ENCODE data around the gene BCR.

Gene BCR

DNA sequence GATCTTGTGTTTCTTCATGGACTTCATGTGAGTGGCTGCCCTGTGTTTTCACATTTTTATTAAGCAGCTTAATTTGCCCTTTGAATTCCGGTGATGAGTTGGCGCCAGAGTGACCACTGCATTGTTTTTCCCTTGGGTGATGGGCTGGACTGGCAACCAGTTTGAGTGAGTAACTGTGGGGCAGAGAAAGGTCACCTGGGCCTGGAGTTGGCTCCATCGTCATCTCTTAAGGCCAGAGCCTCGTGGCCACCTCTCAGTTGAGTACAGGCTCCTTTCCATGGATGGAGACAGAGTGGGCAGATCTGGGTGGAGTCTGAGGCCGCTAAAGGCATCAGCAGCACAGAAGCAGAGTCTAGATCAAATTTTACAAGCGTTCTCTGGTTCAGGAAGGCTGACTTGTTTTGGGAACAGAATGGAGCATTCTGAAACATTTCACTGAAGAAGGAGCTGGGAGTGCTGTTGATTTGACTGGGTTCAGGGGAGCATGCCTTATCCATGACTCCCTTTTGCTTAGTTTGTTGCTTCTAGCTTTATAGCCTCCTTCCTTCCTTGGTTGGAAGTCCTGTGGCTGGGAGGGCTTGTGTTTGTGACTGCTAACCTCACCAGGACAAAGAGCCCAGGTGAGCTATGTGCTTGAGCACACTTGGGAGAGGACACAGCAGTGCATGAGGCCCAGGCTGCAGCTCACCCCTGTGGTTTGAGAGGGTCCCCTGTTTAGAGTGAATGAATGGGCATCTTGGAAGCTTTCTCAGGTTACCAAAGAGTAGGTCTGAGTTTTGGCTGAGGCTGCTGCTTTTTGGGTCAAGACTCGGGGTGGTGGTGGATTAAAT lies 7.8 kb downstream of the BCR start:
- H3K4me3 ChIP-seq (ENCODE audit: low read length) = no peak overlapping the region
- DNase-seq (ENCODE audit: low read depth, low spot score) = no peak

DNA sequence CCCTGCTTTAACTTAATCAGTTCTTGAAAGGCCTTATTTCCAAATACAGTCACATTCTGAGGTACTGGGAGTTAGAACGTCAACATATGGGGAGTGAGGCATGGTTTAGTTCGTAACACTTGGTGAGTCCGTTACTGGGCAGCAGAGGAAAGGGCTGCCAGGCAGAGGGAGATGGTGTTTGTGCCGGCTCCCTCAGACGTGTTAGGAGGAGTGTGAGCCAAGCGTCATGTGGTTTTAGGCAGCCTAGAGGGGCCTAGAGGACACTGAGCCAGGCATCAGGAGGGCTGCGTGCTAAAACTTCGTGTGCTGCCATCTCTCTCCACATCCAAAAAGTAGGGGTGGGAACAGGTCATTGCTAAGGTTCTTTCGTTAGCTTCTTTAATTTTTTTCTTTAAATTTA lies 10.2 kb downstream of the BCR start:
- no peak overlapping the region for H3K4me3 ChIP-seq (ENCODE audit: low read length)
- DNase-seq (ENCODE audit: low read depth, low spot score) = no peak

DNA sequence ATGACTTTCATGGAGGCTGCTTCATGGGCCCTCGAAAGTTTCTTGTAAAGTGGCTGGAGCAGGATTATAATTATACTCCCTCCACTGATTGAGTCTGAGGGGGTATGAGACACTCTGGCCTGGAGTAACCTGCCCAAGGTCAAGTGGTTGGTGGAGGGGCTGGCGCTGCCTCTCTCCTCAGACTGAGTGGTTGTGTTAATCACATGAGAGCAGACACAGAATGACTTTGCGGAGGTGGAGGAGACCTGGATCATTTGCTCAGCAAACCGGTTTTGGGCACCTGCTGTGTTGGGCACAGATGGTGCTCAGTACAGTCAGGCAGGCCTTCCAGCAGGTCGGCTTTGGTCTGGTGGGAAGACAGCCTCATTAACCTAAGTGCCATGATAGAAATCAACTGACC lies 11.8 kb downstream of the BCR start:
- DNase-seq (ENCODE audit: low read depth, low spot score) = no peak
- no peak overlapping the region for H3K4me3 ChIP-seq (ENCODE audit: low read length)

DNA sequence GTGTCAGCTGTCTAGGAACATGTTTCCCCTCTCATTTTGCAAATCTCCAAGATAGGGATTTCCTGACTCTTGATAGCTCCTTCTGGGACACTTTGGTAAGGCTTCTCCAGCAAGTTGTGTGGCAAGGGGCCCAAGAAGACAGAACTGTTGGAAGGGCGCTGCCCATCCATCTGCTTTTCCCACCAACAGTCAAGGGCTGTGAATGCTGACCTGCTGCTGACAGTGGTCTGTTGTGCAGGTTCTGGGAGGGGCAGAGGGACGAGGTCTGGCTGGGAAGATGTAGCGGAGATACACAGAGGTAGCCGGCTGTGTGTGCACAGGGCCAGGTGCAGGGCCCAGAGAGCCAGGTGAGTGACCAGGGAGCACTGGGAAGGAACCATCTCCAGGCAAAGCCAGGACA lies 12.2 kb downstream of the BCR start:
- no peak overlapping the region for H3K4me3 ChIP-seq (ENCODE audit: low read length)
- DNase-seq (ENCODE audit: low read depth, low spot score) = no peak

DNA sequence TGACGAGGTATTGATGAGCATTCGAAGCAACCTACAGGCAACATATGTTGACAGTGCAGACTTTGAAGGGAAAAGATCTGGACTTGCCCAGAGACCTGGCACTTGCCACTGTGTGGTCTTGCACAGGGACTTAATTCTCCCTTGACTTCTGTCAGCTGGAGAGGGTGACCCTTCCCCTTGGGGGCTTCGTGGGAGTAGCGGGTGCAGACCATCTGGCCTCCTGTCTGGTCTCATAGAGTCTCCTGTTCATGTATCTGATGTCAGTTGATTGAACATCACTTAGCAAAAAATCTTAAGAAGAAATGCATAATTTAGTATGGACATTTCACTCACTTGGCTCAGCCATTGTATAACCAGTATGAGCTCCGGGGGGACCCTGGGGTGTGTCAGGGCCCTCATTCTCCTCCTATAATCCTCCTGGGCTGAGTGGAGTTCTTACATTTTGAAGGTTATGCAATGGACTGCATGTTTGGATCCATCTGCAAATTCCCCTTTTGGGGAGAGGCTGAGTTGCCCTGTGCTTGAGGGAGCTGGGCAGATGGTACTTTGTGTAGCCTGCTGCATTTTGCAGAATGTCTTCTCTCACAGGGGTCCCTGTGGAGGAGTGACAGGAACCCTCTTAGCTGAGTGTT lies 13.0 kb downstream of the BCR start:
- H3K4me3 ChIP-seq (ENCODE audit: low read length) = no peak overlapping the region
- no peak for DNase-seq (ENCODE audit: low read depth, low spot score)

DNA sequence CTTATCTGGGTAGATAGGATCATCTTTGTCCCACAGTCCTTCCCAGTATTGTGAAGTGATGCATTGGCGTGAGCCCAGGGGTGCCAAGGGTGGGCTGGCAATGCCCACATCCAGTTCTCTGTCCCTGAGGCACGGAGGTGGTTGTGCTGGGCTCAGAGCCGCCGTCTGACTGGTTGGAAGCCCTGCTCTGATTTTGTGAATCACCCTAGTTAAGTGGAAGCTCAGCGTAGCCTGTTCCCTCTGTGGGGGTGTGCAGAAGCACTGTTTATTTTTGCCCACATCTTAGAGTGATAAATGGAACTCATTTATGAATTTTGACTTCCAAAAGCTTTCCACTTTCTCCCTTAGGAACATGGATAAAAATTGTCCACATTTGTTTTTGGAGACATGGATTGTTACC lies 13.6 kb downstream of the BCR start:
- H3K4me3 ChIP-seq (ENCODE audit: low read length) = no peak overlapping the region
- DNase-seq (ENCODE audit: low read depth, low spot score) = no peak

DNA sequence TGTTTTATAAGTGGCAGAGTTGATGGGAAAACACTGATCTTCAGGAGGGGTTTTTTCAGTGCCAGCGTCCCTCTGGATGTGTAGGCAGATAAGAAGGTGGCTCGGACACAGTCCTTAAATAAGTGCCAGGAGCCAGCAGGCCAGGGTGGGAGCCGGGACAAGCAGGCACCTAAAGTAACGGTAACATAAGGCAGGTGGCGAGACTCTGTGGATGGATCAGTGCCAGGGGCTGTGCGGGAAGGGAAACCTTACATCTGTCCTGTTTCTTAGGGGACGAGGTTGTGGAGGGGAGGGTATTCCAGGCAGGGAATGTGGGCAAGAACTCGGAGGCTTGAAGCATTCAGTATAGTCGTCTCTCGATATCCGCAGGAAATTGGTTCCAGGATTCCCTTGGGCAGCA lies 15.9 kb downstream of the BCR start:
- DNase-seq (ENCODE audit: low read depth, low spot score) = no peak
- no peak overlapping the region for H3K4me3 ChIP-seq (ENCODE audit: low read length)

DNA sequence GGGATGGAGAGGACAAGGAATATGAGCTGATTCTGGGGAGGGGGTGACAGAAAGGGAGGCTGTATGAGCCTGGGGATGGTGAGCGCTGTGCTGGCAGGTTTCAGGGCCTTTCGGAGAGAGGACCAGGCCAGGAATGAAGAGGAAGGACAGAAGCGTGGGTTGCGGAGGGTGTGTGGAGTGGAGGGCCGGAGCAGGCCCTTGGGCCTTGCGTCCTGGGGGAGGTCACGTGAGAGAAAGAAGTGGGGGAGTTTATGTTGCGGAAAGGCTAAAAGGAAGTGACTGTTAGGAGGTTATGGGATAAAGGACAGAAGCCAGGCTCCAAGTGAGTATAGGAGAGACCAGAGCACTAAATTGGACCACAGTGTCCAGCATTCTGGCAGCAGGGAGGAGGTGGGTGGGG lies 17.5 kb downstream of the BCR start:
- H3K4me3 ChIP-seq (ENCODE audit: low read length) = no peak overlapping the region
- no peak for DNase-seq (ENCODE audit: low read depth, low spot score)

DNA sequence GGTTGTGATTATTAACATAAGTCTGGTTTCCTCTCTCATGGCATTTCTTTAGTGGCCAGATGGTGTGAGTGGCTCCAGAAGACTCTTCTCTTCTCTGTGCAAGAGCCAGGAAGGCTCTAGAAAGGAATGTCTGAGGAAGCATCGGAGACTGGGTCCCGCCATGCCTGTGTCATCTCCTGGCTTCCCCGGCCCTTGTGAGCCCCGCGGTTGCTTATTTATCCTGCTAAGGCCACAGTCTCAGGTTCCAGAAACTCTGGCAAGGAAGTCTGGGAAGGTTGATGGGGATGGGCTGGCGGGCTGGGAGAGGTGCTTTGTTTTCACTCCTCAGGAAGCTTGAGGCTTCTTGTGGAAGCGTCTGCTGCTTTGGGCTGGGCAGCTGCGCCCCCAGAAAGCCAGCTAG lies 18.9 kb downstream of the BCR start:
- DNase-seq (ENCODE audit: low read depth, low spot score) = no peak
- H3K4me3 ChIP-seq (ENCODE audit: low read length) = no peak overlapping the region

DNA sequence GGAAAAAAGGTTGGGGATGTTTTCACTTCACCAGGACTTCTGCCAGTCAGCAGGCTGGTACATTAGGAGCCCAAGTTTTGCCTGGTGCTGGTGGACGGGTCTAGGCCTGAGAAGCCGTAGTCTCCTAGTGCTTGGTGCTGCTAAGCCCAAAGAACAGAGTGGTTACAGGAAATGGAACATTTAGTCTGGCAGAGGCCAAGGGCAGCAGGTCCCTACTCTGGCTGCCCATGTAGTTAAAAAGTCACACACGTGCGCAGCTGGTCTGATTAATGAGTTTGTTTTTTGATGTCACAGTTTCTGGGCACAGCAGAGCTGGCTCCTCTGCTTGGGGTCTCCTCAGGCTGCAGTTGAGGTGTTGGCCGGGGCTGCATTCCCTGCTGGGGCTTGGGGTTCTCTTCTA lies 20.6 kb downstream of the BCR start:
- no peak for DNase-seq (ENCODE audit: low read depth, low spot score)
- no peak overlapping the region for H3K4me3 ChIP-seq (ENCODE audit: low read length)

DNA sequence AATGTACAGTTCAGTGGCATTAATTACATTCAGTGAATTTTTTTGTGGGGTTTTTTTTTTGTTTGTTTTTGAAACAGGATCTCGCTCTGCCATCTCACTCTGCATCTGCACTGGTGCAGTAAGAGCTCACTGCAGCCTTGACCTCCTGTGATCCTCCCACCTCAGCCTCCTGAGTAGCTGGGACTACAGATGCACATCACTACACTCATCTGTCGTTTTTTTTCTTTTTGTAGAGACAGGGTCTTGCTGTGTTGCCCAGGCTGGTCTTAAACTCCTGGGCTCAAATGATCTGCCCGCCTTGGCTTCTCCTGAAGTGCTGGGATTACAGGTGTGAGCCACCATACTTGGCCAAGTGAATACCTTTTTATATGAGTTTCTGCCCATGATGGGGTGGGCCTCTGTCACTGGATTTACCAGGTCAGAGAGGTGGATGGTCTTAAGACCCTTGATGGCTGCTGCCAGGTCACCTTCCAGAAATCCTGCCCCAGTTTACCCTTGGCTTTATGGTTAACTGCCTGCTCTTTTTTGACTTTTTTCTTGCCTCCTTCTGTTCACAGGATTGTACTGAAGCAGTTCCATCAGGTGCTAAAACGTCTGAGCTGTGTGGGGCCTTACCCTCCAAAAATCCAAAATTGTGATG lies 22.6 kb downstream of the BCR start:
- no peak for DNase-seq (ENCODE audit: low read depth, low spot score)
- no peak overlapping the region for H3K4me3 ChIP-seq (ENCODE audit: low read length)

DNA sequence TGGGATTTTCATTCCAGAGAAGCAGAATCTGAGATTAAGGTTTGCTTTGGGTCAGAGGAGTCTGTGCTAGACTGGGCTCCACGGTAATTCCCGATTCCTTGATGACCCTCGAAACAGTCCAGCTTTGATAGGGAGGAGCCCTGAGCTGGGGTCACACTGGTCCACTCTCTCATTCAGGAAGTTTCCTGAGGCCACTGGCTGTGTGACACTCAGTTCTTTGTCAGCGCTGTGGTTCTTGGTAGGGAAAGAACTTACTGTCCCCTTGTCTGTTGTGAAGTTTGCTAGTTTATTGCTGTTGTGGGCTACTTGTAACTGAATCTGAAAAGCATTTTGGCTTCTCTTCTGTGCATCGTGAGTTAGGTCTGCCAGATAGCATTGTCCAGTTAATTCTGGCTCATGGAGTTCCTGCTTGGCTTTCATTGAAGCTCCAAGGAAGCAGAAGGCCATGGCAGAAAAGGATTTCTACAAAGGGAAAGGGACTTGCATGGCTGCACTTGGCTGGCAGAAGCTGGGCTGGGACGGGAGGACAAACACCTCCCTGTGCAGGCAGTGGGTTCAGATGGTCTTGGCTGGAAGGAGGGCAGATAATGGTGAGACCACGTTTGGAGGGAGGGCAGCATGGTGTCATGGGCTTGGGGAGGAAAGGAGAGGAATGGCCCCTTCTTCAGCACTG lies 23.3 kb downstream of the BCR start:
- no peak overlapping the region for H3K4me3 ChIP-seq (ENCODE audit: low read length)
- no peak for DNase-seq (ENCODE audit: low read depth, low spot score)

DNA sequence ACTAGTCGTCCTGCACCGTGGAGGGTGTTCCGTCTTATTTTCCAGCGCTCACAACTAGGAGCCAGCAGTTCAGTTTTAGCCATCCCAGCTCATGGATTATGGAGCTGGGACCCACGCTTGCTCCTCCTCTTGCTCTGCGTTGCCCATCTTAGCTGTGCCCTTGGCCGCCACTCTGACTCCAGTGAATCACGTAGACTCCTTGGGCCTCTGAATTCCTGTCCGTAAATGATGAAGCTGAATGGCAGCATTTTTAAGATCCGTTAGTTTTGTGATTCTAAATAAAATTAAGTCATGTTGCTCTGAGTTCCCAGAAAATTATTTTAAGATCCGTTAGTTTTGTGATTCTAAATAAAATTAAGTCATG lies 23.8 kb downstream of the BCR start:
- no peak for DNase-seq (ENCODE audit: low read depth, low spot score)
- no peak overlapping the region for H3K4me3 ChIP-seq (ENCODE audit: low read length)

DNA sequence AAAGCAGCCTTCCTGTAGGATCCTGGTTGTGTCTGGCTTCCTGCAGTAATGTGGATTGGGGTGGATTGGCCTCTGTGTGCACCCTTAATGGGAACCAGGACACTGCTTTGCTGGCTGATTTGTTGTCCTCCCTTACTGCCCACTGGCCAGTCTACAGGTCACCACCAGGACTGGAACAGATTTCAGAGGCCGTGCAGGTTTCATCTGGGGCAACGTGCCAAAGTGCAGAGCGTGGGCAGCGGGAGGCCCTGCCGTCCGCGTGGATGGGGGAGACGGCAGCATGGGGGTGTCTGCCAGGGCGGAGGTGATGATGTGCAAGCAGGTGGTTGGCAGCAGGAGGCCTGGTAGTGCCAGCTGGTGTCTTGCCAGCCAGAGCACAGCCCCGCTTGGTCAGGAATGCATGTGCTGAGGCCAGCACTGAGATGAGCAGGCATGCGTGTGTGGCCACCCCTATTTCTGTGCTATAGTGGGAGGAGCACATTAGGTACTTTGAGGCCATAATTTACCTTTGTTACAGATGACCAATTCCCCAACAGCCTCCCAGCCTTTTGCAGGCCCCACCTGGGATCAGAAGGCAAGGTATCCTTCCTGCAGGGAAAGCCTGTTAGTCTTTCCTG lies 24.3 kb downstream of the BCR start:
- DNase-seq (ENCODE audit: low read depth, low spot score) = no peak
- no peak overlapping the region for H3K4me3 ChIP-seq (ENCODE audit: low read length)

DNA sequence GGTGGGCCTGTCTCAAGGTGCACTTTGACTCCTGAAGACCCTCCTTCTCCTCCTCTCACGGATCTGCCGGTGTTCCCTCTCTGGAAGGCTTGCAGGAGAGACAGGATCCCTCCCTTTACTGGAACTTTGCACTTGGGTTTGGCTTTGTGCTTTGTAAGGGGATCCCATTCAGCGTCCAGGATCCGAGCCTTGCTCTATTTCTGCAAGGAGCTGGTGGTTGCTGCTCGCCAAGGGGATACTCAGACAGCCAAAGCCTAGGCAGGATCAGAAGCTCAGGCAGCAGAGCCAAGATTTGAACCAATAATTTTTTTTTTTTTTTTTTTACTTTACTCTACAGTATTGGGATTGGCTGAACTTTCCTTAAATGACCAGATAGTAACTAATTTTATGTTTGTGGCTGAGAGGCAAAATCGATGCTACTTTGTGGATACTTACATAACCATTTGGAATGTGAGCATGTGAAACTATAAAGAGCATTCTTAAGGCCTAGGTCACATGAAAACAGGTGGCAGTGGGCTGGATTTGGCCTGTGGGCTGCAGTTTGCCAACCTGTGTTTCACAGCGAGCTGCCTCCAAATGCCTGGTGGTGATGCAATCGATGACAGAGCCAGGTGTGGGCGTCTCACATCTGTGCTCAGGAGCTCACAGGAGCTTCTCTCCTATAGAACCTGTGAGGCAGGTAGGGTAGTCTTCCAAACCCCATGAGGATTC lies 25.2 kb downstream of the BCR start:
- H3K4me3 ChIP-seq (ENCODE audit: low read length) = no peak overlapping the region
- DNase-seq (ENCODE audit: low read depth, low spot score) = no peak

DNA sequence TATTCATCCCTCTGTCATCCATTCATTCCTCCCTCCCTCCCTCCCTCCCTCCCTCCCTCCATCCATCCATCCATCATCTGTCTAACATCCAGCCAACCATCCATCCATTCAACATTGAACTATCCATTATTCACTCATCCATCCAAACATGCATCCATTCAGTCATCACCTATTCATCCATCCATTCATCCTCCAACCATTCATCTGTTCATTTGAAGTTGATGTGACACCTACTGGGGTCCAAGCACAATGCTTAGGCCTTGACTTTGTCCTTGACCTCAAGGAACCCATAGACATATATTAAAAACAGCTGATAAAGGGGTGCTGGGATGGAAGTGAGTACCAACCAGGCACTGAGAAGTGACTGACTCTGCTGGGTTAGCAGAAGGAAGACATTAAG lies 26.6 kb downstream of the BCR start:
- no peak for DNase-seq (ENCODE audit: low read depth, low spot score)
- H3K4me3 ChIP-seq (ENCODE audit: low read length) = no peak overlapping the region

DNA sequence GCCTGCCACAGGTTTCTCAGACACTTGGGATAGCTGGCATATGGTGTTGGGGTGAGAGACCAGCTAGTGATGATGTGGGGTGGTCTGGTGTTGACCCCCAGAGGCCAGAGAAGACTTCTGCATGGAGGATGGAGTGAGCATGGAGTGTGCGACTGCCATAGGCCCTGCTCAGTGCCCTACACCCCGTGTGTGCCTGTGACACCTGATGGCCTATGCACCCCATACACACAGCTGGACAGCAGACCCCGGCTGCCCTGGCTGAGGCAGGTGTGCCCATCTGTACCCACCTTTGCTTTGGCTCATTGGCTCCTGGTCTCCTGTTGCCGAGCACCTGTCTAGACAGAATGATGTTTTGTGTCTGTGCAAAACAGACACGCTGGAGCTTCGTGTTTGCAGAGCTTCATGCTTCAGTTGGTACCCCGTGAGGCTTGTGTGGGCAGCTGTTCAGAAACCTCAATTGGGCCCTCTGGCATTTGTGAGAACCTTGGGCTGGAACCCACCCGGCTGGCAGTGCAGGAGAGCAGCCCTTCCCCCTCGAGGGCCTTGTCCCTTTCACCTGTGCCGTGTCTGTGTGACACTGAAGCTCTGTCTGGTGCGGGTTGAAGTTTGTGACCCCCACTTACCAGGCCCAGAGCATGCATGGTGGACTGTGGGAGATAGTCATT lies 27.6 kb downstream of the BCR start:
- DNase-seq (ENCODE audit: low read depth, low spot score) = no peak
- no peak overlapping the region for H3K4me3 ChIP-seq (ENCODE audit: low read length)

DNA sequence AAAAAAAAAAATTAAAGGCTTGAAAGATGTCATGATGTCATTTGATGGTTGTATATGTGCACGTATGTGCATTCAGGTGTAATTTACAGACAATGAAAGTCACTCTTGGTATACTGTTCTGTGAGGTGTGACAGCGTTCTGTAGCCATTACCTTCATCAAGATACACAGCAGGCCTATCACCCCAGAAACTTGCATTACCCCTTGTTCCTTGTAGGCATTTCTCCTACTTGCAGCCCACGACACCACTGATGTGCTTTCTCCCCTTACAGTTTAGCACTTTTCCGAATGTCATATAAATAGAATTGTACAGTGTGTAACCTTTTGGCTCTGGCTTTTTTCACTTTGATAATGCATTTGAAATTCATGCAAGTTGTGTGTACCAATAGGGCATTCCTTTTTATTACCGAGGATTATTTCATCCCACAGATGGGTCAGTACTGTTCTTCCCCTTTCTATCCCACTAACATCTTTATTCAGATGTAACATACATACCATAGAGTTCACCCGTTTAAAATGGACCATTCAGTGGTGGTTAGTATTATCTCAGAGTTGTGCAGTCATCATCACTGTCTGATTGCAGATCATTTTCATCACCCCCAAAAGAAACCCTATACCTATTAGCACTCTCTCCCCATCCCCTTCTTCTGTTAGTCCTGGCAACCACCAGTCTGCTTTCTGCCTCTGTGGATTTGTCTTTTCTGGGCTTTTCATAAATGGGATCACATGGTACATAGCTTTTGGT lies 30.3 kb downstream of the BCR start:
- H3K4me3 ChIP-seq (ENCODE audit: low read length) = no peak overlapping the region
- no peak for DNase-seq (ENCODE audit: low read depth, low spot score)

All from Jurkat, Clone E6-1 (cell line).